ENCODE results near the gene PRKAA1.
"Not testable (repeated sequence)": the region's sequence is repeated elsewhere in the genome, so short reads cannot be mapped to it uniquely, and the experiment has no call there.

The PRKAA1 gene

GRCh38 chr5:40825461-40826043 lies 27.4 kb upstream of the PRKAA1 start:
- DNase-seq (ENCODE audit: low read depth in 2 of 2), result not testable (repeated sequence)

GRCh38 chr5:40823459-40823858 lies 25.3 kb upstream of the PRKAA1 start:
- no peak for DNase-seq (ENCODE audit: low read depth in 2 of 2)

- DNase-seq (ENCODE audit: low read depth in 2 of 2), result peak in 1 of 2 donors; percentile 54
These were observed 15.6 kb upstream of the PRKAA1 start for GRCh38 chr5:40813698-40814281.

- no peak for DNase-seq (ENCODE audit: low read depth in 2 of 2)
These were observed 14.0 kb upstream of the PRKAA1 start for GRCh38 chr5:40812125-40812524.

- no peak for DNase-seq (ENCODE audit: low read depth in 2 of 2)
These were observed 3.8 kb upstream of the PRKAA1 start for GRCh38 chr5:40801771-40802562.

GRCh38 chr5:40799258-40799657 lies 1.1 kb upstream of the PRKAA1 start:
- no peak for DNase-seq (ENCODE audit: low read depth in 2 of 2)

GRCh38 chr5:40798801-40799210 lies 632 bp upstream of the PRKAA1 start:
- DNase-seq (ENCODE audit: low read depth in 2 of 2), result no peak

- DNase-seq (ENCODE audit: low read depth in 2 of 2), result peak; percentile 67 to 69
These were observed 732 bp downstream of the PRKAA1 start for GRCh38 chr5:40797273-40798011.

GRCh38 chr5:40796487-40796889 lies 1.7 kb downstream of the PRKAA1 start:
- no peak for DNase-seq (ENCODE audit: low read depth in 2 of 2)

GRCh38 chr5:40794877-40795276 lies 3.3 kb downstream of the PRKAA1 start:
- DNase-seq (ENCODE audit: low read depth in 2 of 2), result not testable (repeated sequence)

- DNase-seq (ENCODE audit: low read depth in 2 of 2), result not testable (repeated sequence)
These were observed 3.8 kb downstream of the PRKAA1 start for GRCh38 chr5:40794340-40794739.

GRCh38 chr5:40792691-40793090 lies 5.5 kb downstream of the PRKAA1 start:
- not testable (repeated sequence) for DNase-seq (ENCODE audit: low read depth in 2 of 2)

- no peak for DNase-seq (ENCODE audit: low read depth in 2 of 2)
These were observed 6.4 kb downstream of the PRKAA1 start for GRCh38 chr5:40791715-40792139.

- no peak for DNase-seq (ENCODE audit: low read depth in 2 of 2)
These were observed 7.1 kb downstream of the PRKAA1 start for GRCh38 chr5:40790947-40791593.

- DNase-seq (ENCODE audit: low read depth in 2 of 2), result not testable (repeated sequence)
These were observed 9.2 kb downstream of the PRKAA1 start for GRCh38 chr5:40788941-40789340.

GRCh38 chr5:40787986-40788385 lies 10.2 kb downstream of the PRKAA1 start:
- DNase-seq (ENCODE audit: low read depth in 2 of 2), result no peak

GRCh38 chr5:40786664-40787063 lies 11.5 kb downstream of the PRKAA1 start:
- not testable (repeated sequence) for DNase-seq (ENCODE audit: low read depth in 2 of 2)

GRCh38 chr5:40784916-40785315 lies 13.3 kb downstream of the PRKAA1 start:
- no peak for DNase-seq (ENCODE audit: low read depth in 2 of 2)

- DNase-seq (ENCODE audit: low read depth in 2 of 2), result no peak
These were observed 14.0 kb downstream of the PRKAA1 start for GRCh38 chr5:40784027-40784653.

GRCh38 chr5:40781843-40782409 lies 16.2 kb downstream of the PRKAA1 start:
- no peak for DNase-seq (ENCODE audit: low read depth in 2 of 2)

- no peak for DNase-seq (ENCODE audit: low read depth in 2 of 2)
These were observed 17.3 kb downstream of the PRKAA1 start for GRCh38 chr5:40780858-40781257.

Data from stimulated activated CD8-positive, alpha-beta memory T cell treated with anti-CD3 and anti-CD28 coated beads, Interleukin-15, amount 100 ng/mL, for 48 hours (primary cell).